GM18909 (cell line): ENCODE data around the gene KCNE1.
A peak's percentile ranks its signal among the peaks of the same experiment; 100 is the strongest.

Experiments
- ATAC-seq: cut with Tn5 transposase; IDR thresholded peaks from one replicate; pipeline ENCODE4 v1.9.1; 2021; ENCODE audit warnings: mild to moderate bottlenecking; ENCODE audit not compliant: unreplicated experiment, poor library complexity

The KCNE1 gene

GRCh38 chr21:34536820-34537219 is 24.8 kb upstream of the KCNE1 start:
- ATAC-seq: no peak

- ATAC-seq: no peak
Observed at GRCh38 chr21:34536311-34536710, 24.3 kb upstream of the KCNE1 start.

GRCh38 chr21:34535886-34536285 is 23.9 kb upstream of the KCNE1 start:
- no peak for ATAC-seq

GRCh38 chr21:34534522-34534921 is 22.5 kb upstream of the KCNE1 start:
- ATAC-seq: no peak

GRCh38 chr21:34533938-34534337 is 21.9 kb upstream of the KCNE1 start:
- no peak for ATAC-seq

GRCh38 chr21:34531399-34531798 is 19.4 kb upstream of the KCNE1 start:
- no peak for ATAC-seq

GRCh38 chr21:34530261-34530660 is 18.3 kb upstream of the KCNE1 start:
- ATAC-seq: no peak

GRCh38 chr21:34528131-34528561 is 16.1 kb upstream of the KCNE1 start:
- ATAC-seq: no peak

GRCh38 chr21:34526618-34527290 is 14.7 kb upstream of the KCNE1 start:
- ATAC-seq: peak; percentile 44

GRCh38 chr21:34526241-34526617 is 14.2 kb upstream of the KCNE1 start:
- no peak for ATAC-seq

- ATAC-seq: no peak
Observed at GRCh38 chr21:34524646-34525601, 12.9 kb upstream of the KCNE1 start.

GRCh38 chr21:34523019-34523555 is 11.1 kb upstream of the KCNE1 start:
- no peak for ATAC-seq

GRCh38 chr21:34522284-34522683 is 10.3 kb upstream of the KCNE1 start:
- ATAC-seq: no peak

GRCh38 chr21:34521561-34521960 is 9.6 kb upstream of the KCNE1 start:
- no peak for ATAC-seq

GRCh38 chr21:34520764-34521508 is 8.9 kb upstream of the KCNE1 start:
- ATAC-seq: no peak

GRCh38 chr21:34520281-34520680 is 8.3 kb upstream of the KCNE1 start:
- ATAC-seq: no peak

GRCh38 chr21:34519694-34520093 is 7.7 kb upstream of the KCNE1 start:
- ATAC-seq: no peak

GRCh38 chr21:34519016-34519415 is 7.0 kb upstream of the KCNE1 start:
- no peak for ATAC-seq

- ATAC-seq: no peak
Observed at GRCh38 chr21:34518301-34518700, 6.3 kb upstream of the KCNE1 start.

- no peak for ATAC-seq
Observed at GRCh38 chr21:34517491-34518245, 5.7 kb upstream of the KCNE1 start.
